HG02759 (cell line): ENCODE measurements around the gene F11.
"Not testable (repeated sequence)": the region's sequence is repeated elsewhere in the genome, so short reads cannot be mapped to it uniquely, and the experiment has no call there.

Source experiments
- ATAC-seq: cut with Tn5 transposase; IDR thresholded peaks from one replicate; pipeline ENCODE4 v1.9.1; 2021; ENCODE audit warnings: mild to moderate bottlenecking, moderate library complexity; ENCODE audit not compliant: unreplicated experiment

The F11 gene

DNA sequence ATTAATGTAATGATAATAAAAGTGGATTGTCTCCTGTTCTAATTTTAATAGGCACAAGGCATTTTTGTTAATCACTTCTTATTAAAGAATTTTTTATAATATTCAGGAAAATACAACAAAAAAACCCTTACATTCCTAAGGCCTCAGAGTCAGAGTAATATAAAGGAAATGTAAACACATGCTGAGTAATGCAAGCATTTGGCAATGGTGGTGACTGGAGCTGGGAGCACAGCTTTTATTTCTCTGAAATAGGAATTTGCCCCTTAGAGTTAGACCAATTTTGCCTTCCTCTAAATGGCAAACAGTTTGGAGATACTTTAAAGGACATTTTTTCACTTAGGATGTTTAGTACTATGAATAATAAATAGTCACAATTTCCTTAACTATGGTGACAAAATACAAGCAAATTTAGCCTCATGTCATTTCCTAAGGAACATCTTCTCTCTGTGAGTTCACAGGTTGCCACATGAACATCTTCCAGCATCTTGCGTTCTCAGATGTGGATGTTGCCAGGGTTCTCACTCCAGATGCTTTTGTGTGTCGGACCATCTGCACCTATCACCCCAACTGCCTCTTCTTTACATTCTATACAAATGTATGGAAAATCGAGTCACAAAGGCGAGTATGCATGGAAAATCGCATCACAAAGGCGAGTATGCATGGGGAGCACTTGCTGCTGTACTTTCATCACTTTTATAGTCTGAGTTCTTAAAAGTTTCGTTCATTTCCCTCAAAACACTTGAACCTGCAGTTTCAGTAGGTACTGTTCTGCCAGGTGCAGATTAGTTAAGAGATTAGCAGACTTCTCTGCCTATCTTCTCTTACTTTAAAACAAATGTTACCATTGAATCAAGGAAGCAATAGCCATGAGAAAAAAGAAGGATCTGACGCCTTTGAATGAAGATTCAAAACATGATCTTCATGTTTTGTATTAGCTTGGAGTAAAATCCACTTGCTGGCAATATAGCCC is 15.9 kb upstream of the F11 start:
- ATAC-seq: no peak

DNA sequence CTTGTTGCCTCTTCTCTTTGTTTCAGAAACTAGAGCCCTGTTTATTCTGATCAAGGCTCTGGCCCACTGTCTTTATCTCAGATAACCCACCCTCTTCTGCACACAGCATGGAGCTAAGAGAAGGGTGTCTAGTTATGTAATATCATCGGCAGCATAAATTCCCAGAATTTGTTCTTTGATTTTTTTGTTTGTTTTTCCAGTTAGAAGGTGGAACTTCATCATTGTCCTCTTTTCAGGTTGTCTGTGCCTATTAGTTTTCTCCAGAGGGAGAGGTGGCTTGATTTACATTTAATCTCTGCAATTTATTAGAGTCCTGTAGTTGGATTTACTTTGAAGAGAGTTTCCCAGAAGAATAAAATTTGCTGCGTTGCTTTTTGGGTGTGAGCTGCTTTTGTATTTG is 15.2 kb upstream of the F11 start:
- ATAC-seq: no peak

DNA sequence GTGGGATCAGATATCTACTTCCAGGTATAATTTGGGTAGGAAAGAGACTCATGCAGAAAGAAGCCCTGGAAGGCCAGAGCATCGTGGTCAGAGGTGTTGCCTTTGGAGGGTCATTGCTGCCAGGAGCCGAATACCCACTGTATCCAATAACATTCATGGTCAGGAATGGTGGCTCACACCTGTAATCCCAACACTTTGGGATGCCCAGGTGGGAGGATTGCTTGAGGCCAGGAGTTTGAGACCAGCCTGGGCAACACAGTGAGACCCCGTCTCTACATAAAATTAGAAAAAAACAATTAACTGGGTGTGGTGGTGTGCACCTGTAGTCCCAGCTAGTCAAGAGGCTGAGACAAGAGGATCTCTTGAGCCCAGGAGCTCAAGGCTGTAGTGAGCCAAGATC is 10.9 kb upstream of the F11 start:
- ATAC-seq: no peak

DNA sequence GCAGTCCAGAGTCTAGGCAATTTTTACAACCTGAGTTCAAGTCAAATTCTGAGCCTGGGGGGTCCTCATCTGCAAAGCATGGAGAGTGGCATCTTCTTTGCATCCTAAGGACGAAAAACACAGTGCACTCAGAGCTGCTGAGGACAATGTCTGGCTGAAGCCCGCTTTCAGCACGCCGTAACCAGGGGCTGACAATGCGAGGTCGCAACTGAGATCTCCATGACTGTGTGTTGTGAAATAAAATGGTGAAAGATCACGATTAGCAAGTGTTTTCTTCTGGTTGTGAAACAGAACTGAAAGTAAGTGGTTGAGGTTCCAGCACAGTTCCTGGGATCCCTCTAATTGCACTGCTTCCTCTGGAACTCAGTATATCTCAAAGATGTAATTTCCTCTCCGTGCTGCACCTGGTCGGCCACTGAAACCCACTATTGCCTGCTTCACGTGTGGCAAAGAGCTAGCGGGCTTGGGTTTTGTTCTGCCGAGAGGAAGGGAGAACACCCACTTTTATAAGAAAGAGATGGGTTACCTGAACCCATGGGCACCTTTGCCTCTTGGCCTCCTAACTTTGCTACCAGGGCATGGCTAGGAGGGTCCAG is 7.7 kb upstream of the F11 start:
- ATAC-seq: no peak

- ATAC-seq: no peak
Observed at GRCh38 chr4:186260117-186260503, 5.9 kb upstream of the F11 start.

DNA sequence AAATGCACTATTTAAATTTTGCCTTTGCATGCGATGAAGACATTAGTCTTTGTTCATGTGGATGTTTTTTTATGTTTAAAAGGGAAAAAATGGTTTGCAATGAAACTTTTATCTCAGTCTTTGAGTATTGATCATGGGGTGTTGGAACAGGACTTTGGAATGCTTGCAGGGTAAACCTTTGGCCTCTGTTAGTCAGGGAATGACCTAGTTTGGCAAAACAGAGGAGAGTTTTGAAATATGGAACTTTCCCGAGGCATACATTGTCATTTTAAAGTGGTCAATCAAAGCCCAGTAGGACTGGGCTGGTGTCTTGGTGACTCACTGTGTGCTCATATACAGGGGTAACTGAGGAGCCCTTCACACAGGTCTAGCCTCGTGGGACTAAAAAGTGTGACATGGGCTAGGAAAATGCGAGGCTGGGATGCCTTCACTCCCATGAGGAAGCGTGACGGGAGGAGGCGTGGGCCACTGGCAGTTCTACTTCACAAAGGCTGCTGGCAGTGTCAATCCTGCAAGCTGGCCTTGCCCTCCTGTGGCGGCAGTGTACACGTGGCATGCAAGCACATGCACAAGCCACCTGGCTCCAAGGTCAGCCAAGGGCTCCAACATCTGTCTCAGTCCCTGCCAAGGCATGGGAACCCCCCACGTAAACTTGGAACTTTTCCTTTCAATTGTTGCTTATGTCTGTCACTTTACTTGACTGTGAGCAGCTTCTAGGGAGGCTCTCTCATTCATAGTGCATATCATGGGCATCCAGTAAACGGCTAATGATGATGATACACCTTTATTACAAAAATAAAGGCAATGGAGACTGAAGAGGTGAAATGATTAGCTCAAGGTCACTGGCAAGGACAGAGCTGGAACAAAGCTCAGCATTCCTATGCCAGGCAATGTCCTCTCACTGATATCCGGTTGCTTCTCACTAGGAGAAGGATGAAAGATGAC is 5.2 kb upstream of the F11 start:
- no peak for ATAC-seq

DNA sequence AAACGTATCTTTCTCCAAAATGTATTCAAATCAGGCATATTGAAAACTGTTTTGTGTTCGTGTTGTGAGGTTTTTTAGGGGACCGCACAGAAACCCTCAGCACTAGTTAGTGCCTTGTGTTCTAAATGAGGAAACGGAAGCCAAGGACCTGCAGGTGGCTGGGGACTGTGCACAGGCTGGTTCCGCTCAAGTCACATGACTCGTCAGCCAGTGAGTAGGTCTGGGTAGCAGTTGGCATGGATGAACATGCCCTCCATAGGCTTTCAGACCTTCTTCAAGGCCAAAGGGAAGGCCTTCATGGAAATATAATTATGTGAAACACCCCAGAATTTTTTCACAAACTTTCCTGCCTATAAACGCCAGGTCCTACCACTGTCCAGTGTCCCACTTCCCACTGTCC is 1.3 kb upstream of the F11 start:
- no peak for ATAC-seq

- ATAC-seq: not testable (repeated sequence)
Observed at GRCh38 chr4:186265250-186265649, 739 bp upstream of the F11 start.

DNA sequence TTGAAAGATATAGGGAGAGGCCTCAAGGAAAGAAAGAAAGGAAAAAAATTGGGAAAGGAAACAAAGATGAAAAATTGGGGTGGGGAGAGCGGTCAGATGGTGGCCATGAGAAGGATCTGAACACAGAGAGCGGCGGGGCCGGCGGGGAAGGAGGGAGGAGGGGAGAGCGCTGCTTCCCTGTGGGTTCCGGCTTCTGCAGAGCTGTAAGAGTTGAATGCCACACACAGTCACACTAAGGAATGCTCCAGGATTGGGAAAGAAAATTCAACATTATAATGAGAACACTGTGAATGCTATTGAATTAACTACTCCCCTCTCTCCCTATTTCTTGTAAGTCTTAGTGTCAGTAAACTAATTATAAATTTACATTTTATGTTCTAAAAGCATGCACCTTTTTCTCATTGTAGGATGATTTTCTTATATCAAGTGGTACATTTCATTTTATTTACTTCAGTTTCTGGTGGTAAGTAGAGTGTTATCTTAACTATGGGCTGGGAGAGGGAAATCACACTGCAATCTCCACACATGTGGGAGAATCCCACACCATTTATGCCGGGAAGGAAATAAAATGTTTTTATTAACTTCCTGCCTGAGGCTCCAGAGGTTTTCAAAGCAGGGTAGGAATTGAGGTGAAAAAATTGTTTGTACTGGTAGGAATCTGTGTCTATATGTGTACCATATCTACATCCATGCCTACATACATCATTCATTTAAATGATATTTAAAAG is 904 bp downstream of the F11 start:
- no peak for ATAC-seq

GRCh38 chr4:186271081-186271678 is 5.2 kb downstream of the F11 start:
- no peak for ATAC-seq

DNA sequence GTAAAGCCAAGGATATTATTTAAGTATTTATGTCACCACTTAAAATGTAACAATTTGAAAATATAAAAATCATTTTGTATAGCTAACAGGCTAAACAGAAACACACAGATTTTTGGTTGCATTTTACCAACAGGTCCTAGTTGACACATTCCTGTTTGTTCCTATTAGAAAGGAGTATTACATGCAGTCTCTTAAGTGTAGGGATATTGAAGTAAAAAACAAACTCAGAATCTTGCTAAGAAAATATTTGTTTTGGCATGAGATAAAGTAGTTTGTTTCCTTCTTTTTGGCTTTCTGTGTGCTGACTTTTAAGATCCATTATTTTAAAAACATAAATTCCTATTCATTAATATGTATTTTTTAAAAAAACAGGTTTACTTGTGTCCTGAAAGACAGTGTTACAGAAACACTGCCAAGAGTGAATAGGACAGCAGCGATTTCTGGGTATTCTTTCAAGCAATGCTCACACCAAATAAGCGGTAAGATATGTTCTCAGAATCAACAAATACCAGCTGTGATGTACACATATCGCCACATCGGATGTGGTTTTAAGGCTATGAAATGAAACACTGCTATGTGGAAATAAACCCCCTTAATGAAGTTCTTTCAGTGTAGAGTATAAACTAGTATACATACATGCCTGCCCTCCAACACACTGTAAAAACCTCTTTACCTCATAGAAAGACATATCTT is 6.9 kb downstream of the F11 start:
- no peak for ATAC-seq

GRCh38 chr4:186273392-186273789 is 7.4 kb downstream of the F11 start:
- ATAC-seq: not testable (repeated sequence)

DNA sequence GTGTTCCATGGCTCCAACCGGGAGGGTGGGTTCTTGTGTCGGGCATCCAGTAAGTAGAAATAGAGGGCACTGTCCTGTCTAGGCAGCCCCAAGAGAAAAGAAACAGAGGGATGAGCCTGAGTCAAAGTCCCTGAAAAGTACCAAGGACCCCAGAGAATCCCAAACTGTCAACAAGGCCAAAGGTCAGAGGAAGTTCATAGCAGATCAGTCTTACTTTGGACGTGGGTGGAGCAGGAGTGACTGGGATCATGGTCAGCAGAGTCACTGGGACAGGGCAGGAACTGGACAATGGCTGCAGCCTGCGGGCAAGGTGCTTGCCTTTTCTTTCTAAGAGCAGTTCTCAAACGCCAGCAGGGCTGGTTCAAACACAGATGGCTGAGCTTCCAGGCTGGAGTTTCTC is 17.3 kb downstream of the F11 start:
- ATAC-seq: no peak

GRCh38 chr4:186285147-186285546 is 19.2 kb downstream of the F11 start:
- no peak for ATAC-seq

DNA sequence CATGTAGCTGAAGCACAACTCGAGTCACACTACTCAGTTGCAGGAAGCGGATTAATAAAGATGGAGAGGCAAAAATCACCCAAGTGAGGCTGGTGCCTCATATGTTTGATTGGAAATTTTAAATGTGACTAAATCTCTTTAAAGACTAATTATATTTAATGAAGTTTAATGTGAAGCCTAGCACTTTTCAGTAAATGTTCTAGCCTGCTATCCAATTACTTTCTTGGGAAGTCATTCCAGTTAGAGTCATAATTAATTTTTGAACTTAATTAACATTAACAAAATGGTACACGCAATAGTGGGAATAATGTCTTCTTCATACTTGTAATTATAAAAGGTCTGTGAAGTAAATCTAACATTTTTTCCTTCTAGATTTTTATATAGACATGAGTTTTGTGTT is 20.6 kb downstream of the F11 start:
- ATAC-seq: no peak

GRCh38 chr4:186291256-186291890 is 25.4 kb downstream of the F11 start:
- no peak for ATAC-seq

DNA sequence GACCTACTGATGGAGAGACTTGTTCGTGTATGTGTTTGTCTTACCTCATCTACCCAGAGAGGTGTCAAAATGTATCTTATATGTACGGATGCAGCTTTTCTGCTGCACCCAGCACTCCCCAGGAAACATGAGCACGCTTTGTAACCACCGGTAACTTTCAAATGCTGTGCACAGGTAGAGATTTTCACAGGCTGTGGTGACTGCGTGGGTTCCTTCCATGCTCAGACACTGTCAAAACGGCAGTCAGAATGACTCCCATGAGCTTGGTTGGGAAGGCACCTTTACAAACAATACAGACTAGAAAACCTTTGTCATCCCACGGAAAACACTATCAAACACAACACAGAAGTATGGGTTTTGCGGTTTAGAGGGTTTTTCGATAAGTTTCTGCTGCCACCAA is 28.2 kb downstream of the F11 start:
- ATAC-seq: no peak

DNA sequence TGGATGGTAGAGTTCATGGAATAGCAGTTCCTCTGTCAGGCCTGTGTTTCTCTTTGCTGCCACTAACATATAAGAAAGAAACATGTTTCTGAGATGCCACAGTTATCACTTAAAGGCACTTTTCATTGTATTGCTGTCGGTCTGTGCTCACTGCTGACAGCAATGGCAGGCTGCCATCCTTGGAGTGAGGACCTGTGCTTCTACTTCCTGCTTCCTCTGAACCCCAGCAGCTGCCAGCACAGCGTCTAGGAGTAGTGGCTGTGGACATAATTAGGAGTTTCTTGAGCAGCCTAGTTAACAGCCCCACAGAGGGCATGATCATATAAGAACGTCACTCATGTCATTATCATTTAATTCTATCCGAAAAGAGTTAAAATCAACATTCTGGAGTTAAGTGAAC is 30.5 kb downstream of the F11 start:
- ATAC-seq: no peak

- no peak for ATAC-seq
Observed at GRCh38 chr4:186297013-186297645, 31.1 kb downstream of the F11 start.
